Measurements from ENCODE around the gene DARS1.

Gene DARS1

DNA sequence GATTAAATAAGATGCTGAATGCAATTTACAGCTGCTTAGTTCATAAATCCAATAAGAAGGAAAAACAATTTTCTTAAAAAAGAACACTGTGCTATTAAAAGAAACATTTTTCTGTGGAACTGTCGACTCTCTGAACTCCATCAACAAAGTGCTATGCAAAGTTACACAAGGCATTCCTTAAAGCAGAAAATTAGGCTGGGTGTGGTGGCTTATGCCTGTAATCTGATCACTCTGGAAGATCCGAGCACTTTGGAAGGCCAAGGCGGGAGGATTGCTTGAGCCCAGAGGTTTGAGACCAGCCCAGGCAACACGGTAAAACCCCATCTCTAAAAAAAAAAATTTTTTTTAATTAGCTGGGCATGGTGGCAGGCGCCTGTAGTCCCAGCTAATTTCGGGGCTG is 122.2 kb downstream of the DARS1 start:
- in situ Hi-C loops (cut with HindIII; ENCODE audit: low pct_ligation_motif_present, low pct_unique_long_range_greater_than_20kb, low sequenced_read_pairs) = no loop called here
- DNase-seq = no peak

DNA sequence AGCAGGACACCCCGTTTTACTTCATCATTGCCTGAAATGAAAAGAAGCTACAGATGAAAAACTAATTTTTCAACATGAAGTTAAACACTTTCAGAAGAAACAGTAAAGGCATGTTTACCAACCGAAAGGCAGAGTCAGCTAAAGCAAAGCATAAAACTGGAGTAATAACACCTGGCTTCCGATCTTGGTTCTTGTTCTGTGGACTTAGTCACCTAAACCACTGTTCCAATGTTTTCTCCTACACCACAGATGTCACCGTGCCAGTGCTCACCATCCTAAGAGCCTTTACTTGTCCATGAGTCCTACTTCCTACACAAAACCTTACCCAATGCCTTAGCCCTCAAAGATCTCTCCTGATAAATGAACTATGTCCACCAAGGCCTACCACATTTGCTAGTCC is 122.7 kb downstream of the DARS1 start:
- DNase-seq = no peak

More for the DNA sequence above, 122.7 kb downstream of the DARS1 start:
- in situ Hi-C loops (cut with HindIII; ENCODE audit: low pct_ligation_motif_present, low pct_unique_long_range_greater_than_20kb, low sequenced_read_pairs) = no loop called here

Measured in ACHN (cell line).